HG03342 (cell line): Measurements from ENCODE around the gene KCNJ14.
"Not testable (repeated sequence)": the region's sequence is repeated elsewhere in the genome, so short reads cannot be mapped to it uniquely, and the experiment has no call there.

Experiments
- ATAC-seq: cut with Tn5 transposase; IDR thresholded peaks from one replicate; pipeline ENCODE4 v1.9.1; 2021; ENCODE audit warnings: mild to moderate bottlenecking, moderate library complexity; ENCODE audit not compliant: unreplicated experiment

Gene KCNJ14

DNA sequence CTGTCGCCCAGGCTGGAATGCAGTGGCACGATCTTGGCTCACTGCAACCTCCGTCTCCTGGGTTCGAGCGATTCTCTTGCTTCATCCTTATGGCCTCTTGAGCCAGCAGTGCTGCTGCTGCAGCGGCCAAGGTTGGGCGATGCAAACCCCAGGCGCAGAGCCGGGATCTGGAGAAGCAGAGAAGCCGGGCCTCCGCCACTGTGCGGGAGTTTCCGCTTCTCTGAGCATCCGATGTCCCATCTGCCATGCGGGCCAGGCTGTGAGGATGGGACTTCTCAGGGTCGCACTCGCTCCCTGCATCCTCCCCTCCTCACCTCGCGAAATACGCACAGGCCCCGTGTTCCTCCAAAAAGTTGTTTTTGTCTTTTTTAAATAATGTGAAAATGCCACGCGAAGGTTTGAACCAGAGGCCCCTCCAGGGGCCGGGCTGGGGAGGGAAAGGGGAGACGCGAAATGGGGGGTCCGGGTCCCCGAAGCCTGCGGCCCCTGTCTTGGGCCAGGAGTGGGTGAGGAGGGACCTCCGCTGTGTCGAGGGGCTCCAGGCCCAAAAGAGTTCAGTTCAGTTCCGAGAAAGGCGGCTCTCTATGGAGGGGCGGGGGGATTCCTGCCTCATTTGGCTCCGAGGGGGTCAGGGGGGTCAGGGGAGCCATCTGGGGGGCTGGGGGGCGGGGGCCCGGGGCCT is 29.7 kb downstream of the KCNJ14 start:
- no peak for ATAC-seq

DNA sequence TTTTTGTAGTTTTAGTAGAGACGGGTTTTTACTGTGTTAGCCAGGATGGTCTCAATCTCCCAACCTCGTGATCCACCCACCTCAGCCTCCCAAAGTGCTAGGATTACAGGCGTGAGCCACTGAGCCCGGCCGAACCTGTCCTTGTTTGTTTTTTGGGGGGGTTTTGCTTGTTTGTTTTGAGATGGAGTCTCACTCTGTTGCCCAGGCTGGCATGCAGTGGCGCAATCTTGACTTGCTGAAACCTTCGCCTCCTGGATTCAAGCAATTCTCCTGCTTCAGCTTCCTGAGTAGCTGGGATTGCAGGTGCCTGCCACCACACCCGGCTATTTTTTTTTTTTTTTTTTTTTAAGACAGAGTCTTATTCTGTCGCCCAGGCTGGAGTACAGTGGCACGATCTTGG is 31.3 kb downstream of the KCNJ14 start:
- not testable (repeated sequence) for ATAC-seq

DNA sequence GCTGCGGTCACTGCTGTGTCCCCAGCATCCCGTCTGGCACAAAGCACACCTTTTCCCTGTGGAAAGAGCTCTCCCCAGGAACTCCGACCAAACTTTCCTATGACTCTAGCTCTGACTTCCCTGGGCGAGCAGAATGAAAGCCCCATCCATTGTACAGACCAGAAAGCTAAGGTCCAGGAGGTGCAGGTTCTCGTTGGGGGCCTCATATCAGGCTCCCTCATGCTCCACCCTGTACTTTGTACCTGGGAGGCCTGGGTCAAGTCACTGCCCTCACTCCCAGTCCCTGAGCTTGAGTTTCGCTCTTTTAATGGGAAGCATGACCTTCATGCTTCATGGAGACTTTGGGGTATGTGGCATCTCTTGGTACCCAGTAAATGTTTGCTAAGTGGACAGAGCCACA is 32.2 kb downstream of the KCNJ14 start:
- ATAC-seq = no peak

DNA sequence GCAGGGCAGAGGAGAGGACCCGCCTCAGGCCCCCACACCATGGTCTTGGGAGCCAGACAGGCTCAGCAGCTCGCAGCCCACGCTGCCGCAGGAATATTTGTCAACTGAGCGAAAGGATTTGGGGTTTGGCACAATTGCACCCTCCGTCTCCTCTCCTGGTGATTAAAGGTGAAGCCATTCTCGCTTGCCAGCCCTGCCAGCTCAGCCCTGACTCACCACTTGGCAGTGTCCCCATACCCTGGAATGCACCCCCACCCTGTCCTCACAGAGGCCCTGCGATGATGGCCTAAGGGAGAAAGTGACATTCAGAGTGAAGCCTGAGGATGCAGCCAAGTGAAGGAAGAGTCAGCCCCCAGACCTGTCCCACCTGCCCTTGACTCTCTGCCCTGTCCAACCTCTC is 32.6 kb downstream of the KCNJ14 start:
- no peak for ATAC-seq

DNA sequence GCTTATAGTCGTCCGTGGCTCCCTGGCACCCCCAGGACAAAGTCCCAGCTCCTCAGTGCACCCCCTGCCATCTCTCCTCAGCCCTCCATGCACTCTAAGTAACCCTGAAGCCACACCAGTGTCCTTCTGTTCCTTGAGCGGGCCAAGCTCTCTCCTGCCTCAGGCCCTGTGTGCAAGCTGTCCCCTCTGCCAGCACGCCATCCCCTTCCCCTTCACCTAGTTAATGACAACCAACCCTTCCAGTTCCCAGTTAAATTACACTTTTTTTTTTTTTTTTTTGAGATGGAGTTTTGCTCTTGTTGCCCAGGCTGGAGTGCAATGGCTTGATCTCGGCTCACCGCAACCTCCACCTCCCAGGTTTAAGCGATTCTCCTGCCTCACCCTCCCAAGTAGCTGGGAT is 33.1 kb downstream of the KCNJ14 start:
- ATAC-seq = not testable (repeated sequence)

DNA sequence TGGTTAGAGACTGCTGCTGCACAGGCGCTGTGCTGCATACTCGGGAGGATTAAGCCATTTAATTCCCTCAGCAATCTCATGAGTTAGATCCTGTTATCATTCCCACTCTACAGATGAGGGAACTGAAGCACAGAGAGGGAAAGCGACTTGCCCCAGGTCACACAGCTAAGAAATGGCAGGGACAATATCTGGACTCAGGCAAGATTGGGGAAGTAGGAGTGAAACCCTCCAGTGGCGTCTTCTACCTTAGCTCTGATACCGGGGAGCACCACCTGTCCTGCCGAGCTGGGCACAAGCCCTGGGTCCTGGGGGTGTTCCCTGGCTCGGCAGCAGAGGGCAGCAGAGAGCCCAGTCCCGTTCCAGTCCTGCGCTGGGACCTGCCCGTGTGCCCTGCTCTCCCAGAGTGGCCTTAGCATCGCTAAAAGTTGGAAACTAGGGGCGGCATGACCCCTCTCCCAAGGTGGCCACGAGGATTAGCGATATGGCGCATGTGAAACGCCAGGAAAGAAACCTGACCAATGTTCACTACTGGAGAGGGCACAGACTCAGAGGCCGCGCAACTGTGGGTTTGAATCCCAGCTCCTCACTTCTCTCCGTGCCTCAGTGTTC is 34.3 kb downstream of the KCNJ14 start:
- ATAC-seq = no peak

DNA sequence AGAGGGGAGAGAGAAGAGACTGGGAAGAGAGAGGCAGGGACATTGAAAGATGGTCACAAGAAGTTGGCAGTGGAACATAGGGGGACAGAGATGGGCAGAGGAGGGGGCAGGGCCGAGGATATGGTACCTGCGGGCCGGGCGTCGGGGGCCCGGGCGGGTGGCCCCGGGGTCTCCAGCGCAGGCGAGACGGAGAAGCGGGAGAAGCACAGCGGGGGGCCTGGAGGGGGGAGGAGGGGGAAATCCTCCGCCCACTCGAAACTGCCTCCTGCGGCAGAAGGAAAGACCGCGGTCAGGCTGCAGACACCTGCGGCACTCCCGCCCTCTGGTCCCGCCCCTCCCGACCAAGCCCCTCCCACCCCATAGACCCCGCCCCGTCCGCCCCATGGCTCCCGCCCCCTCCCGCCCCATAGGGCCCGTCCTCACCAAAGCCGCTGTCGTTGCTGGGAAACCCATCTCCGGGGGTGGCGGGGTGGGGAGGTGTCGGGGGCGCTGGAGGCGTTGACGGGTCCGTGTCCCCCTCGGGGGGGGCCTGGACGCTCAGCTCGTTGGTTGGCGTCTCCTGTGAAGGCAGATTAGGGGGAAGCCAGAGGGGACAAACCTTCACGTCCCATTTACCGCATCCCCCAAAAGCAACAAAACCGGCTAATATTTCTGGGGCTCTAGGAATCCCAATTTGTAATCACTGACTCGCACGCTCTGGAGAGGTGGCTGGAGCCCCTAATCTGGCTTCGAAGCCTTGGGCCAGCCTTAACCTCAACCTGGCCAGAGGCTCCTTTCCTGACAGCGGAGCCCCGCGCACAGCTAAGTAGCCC is 35.8 kb downstream of the KCNJ14 start:
- no peak for ATAC-seq

DNA sequence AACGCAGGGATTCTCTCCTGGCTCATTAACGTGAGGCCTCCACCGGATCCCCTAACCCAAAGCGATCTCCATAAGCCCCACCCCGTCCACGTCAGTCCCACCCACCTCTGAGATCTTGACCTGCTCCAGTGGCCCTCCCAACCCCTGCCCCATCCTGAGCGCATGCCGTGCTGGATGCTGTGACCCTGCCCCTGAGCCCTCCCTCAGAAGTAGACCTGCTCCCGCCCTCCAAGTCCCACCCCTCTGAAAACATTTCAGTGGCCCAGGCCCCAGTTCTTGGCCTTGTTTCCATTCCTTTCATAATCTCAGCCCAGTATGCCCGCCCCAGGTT is 36.4 kb downstream of the KCNJ14 start:
- ATAC-seq = no peak

DNA sequence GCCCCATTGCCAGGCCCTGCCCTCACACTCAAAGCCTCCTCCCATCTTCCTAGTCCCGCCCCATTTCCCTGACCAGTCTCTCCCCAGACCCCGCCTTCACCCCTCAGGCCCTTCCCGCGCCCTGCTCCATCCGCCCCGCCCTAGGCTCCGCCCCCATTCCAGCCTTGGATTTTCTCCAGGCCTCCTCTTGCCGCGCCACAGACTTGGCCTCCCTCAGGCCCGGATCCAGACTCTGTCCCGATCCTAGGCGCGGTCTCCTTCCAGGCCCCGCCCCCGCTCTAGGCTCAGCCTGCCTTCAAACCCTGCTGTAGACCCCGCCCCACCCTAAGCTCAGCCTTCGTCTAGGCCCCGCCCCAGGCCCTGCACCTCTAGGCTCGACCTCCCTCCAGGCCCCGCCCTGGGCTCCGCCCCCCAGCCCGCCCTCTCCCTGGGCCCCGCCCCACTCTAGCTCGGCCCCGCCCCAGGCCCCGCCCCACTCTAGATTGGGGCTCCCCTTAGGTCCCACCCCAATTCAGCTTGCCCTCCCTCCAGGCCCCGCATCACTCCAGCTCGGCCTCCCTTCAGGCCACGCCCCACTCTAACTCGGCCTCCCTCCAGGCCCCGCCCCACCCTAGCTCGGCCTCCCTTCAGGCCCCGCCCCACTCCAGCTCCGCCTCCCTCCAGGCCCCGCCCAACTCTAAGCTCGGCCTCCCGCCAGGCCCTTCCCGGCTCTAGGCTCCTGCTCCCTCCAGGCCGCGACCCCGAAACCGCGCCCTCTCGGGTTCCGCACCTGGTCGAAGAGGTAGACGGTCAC is 37.7 kb downstream of the KCNJ14 start:
- peak; percentile 54 for ATAC-seq

DNA sequence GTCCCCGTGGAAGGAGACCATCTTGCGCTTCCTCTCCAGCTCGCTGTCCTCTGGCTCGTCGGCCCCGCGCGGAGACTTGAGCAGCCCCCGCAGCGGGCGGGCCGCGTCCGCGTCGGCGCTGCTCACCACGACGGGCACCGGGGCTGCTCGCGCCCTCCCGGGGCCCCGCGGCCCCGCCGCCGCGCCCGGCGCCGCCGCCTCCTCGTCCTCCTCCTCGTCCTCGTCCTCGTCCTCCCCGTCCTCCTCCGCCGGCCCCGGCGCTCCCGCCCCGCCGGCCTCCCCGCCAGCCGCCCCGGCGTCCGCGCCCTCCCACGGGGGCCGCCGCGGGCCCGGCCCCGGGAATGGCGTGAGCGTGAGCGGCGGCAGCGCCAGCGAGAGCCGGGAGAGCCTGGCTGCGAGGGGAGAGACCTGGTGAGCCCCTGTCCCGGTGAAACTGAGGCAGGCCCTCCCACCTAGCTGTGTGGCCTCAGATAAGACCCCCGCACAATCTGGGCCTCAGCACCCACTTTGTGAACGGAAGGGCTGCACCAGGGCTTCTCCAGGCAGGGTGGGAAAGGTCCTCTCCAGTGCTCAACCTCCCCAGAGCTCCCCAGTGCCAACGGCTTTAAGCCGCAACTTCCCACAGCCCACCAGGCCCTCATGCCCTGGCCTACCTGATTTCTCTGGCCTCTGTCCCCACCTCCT is 38.5 kb downstream of the KCNJ14 start:
- ATAC-seq = peak; percentile 2

DNA sequence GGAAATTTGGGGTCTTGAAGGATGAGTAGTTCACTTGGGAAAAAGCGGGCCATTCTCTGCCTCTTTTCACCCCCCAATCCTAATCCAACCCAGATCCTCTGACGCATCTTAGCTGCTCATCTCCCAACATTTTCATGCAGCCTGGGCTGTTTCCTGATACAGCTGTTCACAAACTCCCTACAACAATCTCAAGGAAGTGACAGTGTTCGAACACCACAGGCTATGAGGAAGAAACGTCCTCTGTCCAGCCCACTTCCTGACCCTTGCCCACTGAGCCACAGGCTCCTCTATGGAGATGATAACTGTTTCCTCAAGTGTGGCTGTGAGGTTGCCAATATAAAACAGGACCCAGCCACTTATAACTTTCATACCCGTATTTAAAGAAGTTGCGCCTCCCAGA is 40.0 kb downstream of the KCNJ14 start:
- no peak for ATAC-seq

DNA sequence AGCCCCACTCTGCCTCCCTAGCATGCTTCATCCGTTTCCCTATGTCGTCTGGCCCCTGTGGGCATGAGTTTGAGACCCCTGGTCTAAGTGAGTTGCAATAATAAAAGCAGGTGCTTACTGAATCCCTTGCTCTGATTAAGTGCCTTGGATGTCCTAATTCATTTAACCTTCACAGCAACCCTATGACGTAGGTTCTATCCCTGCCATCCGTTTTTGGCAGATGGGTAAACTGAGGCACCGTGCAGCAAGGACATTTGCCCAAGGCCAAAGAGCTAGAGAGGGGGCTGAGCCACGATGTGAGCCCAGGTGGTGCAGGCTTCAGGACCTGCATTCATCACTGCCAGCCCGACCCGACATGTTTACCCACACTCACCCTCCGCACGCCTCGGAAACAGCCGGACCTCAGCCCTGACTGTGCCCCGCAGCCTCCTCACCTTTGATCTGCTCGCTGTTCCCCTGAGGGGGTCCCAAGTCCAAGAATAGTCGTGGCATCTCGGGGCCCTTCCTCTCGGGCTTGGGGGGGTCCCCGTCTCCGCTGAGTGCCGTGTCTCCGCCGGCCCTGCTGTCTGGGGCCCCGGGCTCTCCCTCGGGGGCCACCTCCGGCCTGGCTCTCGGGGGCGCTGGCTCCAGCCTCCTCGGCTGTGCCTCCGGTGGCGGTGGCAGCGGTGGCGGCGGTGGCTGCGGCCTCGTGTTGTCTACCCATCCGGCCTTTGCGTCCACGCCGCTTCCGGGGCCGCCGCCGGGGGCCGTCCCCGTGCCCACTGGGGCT is 41.8 kb downstream of the KCNJ14 start:
- ATAC-seq = no peak

DNA sequence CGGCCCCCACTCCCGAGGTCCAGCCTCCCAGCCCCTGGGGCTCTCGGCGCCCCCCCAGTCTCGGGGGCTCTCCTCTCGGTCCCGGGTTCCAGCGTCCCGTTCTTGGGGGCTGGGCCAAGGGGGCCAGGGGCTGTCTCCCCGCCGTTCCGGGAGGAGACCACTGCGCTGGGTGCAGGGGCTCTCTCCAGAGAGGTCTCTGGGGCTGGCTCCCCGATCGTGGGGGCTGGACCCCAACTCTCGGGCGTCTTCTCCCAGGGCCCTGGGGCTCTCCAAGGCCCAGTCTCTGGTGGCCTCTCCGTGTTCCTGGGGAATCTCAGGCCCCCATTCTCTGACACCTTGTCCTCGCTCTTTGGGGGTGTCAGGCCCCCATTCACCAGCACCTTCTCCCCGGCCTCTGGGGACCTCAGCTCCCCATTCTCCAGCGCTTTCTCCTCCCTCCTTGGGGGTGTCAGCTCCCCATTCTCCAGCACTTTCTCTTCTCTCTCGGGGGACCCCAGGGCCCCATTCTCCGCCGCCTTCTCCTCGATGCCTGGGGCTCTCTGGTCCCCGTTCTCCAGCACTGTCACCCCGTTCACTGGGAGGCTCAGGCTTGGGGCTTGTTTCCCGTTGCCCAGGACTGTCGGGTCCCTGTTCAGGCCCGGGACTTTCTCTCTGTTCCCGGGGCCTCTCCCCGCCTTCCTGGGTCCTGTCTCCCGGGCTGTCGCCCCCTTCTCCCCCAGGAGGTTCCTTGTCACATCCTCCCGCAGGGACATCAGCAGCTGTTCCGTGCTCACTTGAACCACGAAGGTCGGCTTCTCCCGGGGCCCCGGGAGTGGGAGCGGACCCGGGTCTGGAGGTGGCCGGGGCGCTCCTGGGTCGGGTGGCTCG is 42.6 kb downstream of the KCNJ14 start:
- ATAC-seq = no peak

DNA sequence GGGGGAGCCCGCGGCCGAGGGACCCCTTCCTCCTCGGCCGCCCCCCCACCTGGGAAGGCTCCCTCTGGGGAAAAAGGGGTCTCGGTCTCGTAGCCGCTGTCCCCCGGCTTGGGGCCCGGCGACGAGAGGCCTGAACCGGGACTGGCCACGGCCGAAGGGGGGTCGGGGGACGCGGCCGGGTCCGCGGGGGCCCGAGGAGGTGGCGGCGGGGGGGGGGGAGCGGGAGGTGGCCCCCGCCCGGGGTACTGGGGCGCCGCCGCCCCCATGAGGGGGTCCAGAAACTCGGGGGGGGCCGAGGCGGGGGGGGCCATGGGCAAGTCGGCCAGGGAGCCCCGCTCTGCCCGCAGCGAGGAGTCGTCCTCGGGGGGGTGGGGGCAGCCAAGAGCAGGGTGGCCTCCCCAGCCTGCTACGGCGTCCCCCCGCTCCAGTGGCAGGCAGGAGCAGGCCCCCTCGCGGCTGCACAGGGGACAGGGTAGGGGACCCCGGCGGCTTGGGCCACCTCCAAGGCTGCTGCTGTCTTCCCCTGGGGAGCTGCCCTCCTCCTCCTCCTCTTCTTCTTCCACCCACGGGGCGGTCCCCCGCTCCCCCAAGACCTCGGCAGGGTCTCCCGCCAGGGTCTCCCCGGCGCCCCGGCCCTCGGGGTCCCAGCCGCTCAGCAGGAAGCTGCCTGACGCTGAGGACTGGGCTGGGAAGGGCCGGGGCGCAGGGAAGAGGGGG is 43.4 kb downstream of the KCNJ14 start:
- no peak for ATAC-seq

DNA sequence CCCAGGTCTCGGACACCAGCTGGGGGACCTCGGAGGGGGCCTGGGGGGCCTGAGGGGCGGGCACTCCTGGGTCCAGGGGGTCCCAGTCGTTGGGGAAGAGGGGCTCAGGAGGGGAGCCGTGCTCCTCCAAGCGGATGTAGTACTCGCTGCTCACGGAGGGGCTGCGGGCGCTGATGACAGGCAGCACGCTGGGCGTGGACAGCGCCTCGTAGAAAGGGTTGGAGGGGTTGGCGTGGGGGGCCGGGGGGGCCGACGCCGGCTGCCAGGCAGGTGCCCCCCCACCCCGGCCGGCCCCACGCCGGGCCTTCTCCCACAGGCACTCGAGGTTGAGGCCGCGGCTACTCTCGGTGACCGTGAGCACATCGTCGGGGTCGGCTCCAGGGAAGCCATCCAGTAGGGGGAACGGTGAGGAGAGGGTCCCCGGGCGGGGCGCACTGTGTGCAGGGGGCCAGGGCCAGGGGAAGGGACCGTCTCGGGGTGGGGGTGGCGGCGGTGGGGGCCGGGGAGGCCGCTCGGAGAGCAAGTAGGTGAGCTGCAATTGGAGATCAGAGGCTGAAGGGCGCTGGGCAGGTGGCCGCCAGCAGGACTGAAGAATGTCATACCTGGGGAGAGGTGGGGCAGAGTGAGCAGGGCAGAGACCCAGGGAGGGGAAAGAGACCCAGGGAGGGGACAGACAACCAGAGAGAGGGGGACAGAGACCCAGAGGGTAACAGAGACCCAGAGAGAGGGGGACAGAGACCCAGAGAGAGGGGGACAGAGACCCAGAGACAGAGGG is 44.1 kb downstream of the KCNJ14 start:
- no peak for ATAC-seq

DNA sequence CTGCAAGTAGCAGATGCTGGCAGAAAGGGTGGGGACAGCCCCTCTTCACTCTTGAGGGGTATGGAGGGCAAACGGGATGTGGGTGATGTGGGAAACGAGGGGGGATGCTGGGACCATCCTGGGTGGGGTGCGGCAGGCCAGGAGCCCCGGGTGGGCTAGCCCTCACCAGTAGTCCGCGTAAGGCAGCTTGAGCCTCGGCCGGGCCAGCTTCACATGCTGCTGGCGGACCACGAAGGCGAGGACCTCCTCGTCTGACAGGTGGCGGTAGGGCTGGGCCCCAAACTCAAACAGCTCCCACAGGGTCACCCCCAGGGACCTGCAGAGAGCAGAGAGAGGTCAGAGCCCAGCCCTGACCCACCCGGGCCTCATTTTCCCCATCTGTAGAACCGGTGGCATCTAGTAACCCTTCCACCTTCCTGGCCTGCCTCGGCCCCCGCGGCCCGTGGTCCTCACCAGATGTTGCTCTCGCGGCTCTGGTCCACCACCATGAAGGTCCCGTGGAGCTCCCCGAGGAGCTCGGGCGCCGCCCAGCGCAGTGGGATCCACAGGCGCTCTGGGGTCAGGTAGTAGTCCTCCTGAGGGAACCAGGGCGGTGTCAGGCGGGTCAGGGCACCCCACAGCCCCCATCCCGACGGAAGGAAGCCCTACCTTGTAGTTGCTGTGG is 45.6 kb downstream of the KCNJ14 start:
- ATAC-seq = no peak
